Endodermal cell (in vitro differentiated cells): ENCODE data around the gene SCFD2. TPM values are rescaled to one million over a fixed set of nuclear protein-coding genes. Genes with fewer than 3 reads are reported as not detected.
"Not testable (repeated sequence)": the region's sequence is repeated elsewhere in the genome, so short reads cannot be mapped to it uniquely, and the experiment has no call there.

Source experiments
- DNase-seq: peaks from one replicate; pipeline ENCODE4 v3.0.0-alpha.2; 2017
- H3K27ac ChIP-seq: 2 replicates; pipeline ENCODE4 v1.5.1; 2013; ENCODE audit warnings: mild to moderate bottlenecking, low read depth, low read length, moderate library complexity
- H3K27me3 ChIP-seq: 2 replicates; pipeline ENCODE4 v1.6.1; 2013; ENCODE audit warnings: mild to moderate bottlenecking, low read length, moderate library complexity; ENCODE audit not compliant: insufficient read depth, control insufficient read depth, poor library complexity, severe bottlenecking
- H3K36me3 ChIP-seq: 2 replicates; pipeline ENCODE4 v1.7.0; 2013; ENCODE audit warnings: mild to moderate bottlenecking, low read length, moderate library complexity; ENCODE audit not compliant: control insufficient read depth, insufficient read depth
- H3K4me1 ChIP-seq: one replicate; pipeline ENCODE4 v1.7.0; 2013; ENCODE audit warnings: low read length; ENCODE audit not compliant: control insufficient read depth, insufficient read depth
- H3K4me3 ChIP-seq: 2 replicates; pipeline ENCODE4 v1.5.1; 2013; ENCODE audit warnings: mild to moderate bottlenecking, low read length, moderate library complexity
- H3K9ac ChIP-seq: 2 replicates; pipeline ENCODE4 v1.6.1; 2013; ENCODE audit warnings: mild to moderate bottlenecking, low read length, moderate library complexity; ENCODE audit not compliant: poor library complexity, severe bottlenecking; ENCODE audit errors: extremely low read depth
- H3K9me3 ChIP-seq: 2 replicates; pipeline ENCODE4 v1.6.1; 2013; ENCODE audit warnings: mild to moderate bottlenecking, low read length, moderate library complexity; ENCODE audit not compliant: control insufficient read depth
- H3K27ac Mint-ChIP-seq: 2 replicates; pipeline ENCODE4 v1.8.0; 2020; ENCODE audit warnings: mixed read lengths
- H3K27me3 Mint-ChIP-seq: 2 replicates; pipeline ENCODE4 v1.8.0; 2021; ENCODE audit warnings: mild to moderate bottlenecking, mixed read lengths; ENCODE audit not compliant: insufficient read depth
- H3K36me3 Mint-ChIP-seq: 2 replicates; pipeline ENCODE4 v1.8.0; 2020; ENCODE audit warnings: low read depth, mixed read lengths
- H3K4me1 Mint-ChIP-seq: 2 replicates; pipeline ENCODE4 v1.8.0; 2020; ENCODE audit warnings: mixed read lengths
- H3K4me3 Mint-ChIP-seq: 2 replicates; pipeline ENCODE4 v1.8.0; 2020; ENCODE audit warnings: mild to moderate bottlenecking, moderate library complexity, mixed read lengths
- H3K9me3 Mint-ChIP-seq: 2 replicates; pipeline ENCODE4 v1.8.0; 2020; ENCODE audit warnings: mild to moderate bottlenecking, mixed read lengths
- CTCF ChIP-seq: fragments of 200-600 bp; sonication (generic); conservative IDR thresholded peaks from 2 replicates; pipeline ENCODE4 v1.5.0; 2021; ENCODE audit warnings: antibody characterized with exemption, mild to moderate bottlenecking
- WGBS, 2 experiments: methylation state at CpG; one replicate each; pipeline versions ENCODE4 v1.1.5 to v1.1.7; 2013; ENCODE audit warnings: missing lambda C conversion rate in 2 of 2, mixed read lengths in 1 of 2; ENCODE audit not compliant: insufficient coverage in 1 of 2, insufficient read length in 1 of 2; 5-methylcytosine and 5-hydroxymethylcytosine counted together
- total RNA-seq, 2 donors: library from RNA; stranded (reverse); fragmentation: NEBNext Ultra II Directional in 1 of 2; extraction: Animal tissue kit (Norgen Biotek cat#: 25700) in 1 of 2; gene quantifications; 2 replicates in 1 of 2; 3 replicates in 1 of 2; pipeline ENCODE4 v1.2.1, GENCODE V29; 2021

SCFD2 gene
- total RNA-seq, 2 donors from 2014 or later: 5.7 to 6.5 TPM

GRCh38 chr4:53307210-53307609 lies 58.7 kb downstream of the SCFD2 start:
- Histone ChIP-seq H3K36me3 (no peaks in the 10 kb centered on the region), H3K27ac (no peak overlapping the region), H3K9ac (no peak overlapping the region), H3K27me3 (no peaks in the 10 kb centered on the region), H3K9me3 (no peaks in the 10 kb centered on the region), H3K4me3 (no peak overlapping the region), H3K4me1 (no peaks in the 10 kb centered on the region)
- WGBS, 2 experiments: 89 to 91% methylated on average over 1 of the region's 1 CpG
- Mint-ChIP-seq H3K36me3 (no peaks in the 10 kb centered on the region), H3K9me3 (peaks cover 13% of the 10 kb centered on the region), H3K4me1 (no peaks in the 10 kb centered on the region), H3K27me3 (no peaks in the 10 kb centered on the region), H3K27ac (no peak overlapping the region), H3K4me3 (no peak overlapping the region)
- no peak for DNase-seq
- no peak for TF ChIP-seq CTCF

GRCh38 chr4:53306729-53307128 lies 59.1 kb downstream of the SCFD2 start:
- Histone ChIP-seq H3K9ac (no peak overlapping the region), H3K27ac (no peak overlapping the region), H3K4me3 (no peak overlapping the region), H3K4me1 (no peaks in the 10 kb centered on the region), H3K27me3 (no peaks in the 10 kb centered on the region), H3K9me3 (no peaks in the 10 kb centered on the region), H3K36me3 (no peaks in the 10 kb centered on the region)
- Mint-ChIP-seq H3K36me3 (no peaks in the 10 kb centered on the region), H3K4me3 (no peak overlapping the region), H3K27ac (no peak overlapping the region), H3K27me3 (no peaks in the 10 kb centered on the region), H3K9me3 (peaks cover 13% of the 10 kb centered on the region), H3K4me1 (no peaks in the 10 kb centered on the region)
- no peak for TF ChIP-seq CTCF
- DNase-seq: no peak
- 88 to 91% methylated on average over 1 to 2 of the region's 2 CpGs for WGBS, 2 experiments

GRCh38 chr4:53292209-53292608 lies 73.7 kb downstream of the SCFD2 start:
- H3K4me3 Mint-ChIP-seq, H3K4me1 ChIP-seq, H3K27ac Mint-ChIP-seq: not testable (repeated sequence)

GRCh38 chr4:53281438-53281837 lies 84.4 kb downstream of the SCFD2 start:
- Mint-ChIP-seq H3K4me1 (no peaks in the 10 kb centered on the region), H3K4me3 (no peak overlapping the region), H3K27me3 (no peaks in the 10 kb centered on the region), H3K9me3 (no peaks in the 10 kb centered on the region), H3K27ac (no peak overlapping the region), H3K36me3 (no peaks in the 10 kb centered on the region)
- H3K9me3 ChIP-seq: no peaks in the 10 kb centered on the region
- H3K9ac ChIP-seq: no peak overlapping the region
- no peak overlapping the region for H3K27ac ChIP-seq
- no peaks in the 10 kb centered on the region for H3K36me3 ChIP-seq
- TF ChIP-seq CTCF: no peak
- H3K27me3 ChIP-seq: no peaks in the 10 kb centered on the region
- WGBS, 2 experiments: 87 to 100% methylated on average over 1 to 2 of the region's 2 CpGs
- H3K4me1 ChIP-seq: no peaks in the 10 kb centered on the region
- no peak for DNase-seq
- no peak overlapping the region for H3K4me3 ChIP-seq

More at GRCh38 chr4:53292209-53292608, 73.7 kb downstream of the SCFD2 start:
- not testable (repeated sequence) for H3K27ac ChIP-seq, H3K27me3 Mint-ChIP-seq, H3K4me1 Mint-ChIP-seq, H3K36me3 ChIP-seq, H3K4me3 ChIP-seq, H3K27me3 ChIP-seq, H3K9ac ChIP-seq, DNase-seq, H3K36me3 Mint-ChIP-seq
- H3K9me3 ChIP-seq: peaks cover 14% of the 10 kb centered on the region
- peaks cover 63% of the 10 kb centered on the region for H3K9me3 Mint-ChIP-seq
